GM18508 (cell line): ENCODE data around the gene CLIC3.
"Not testable (repeated sequence)": the region's sequence is repeated elsewhere in the genome, so short reads cannot be mapped to it uniquely, and the experiment has no call there.

Source experiments
- ATAC-seq: cut with Tn5 transposase; IDR thresholded peaks from one replicate; pipeline ENCODE4 v1.9.1; 2021; ENCODE audit warnings: moderate number of reproducible peaks; ENCODE audit not compliant: insufficient read depth, unreplicated experiment

The CLIC3 gene, protein sequence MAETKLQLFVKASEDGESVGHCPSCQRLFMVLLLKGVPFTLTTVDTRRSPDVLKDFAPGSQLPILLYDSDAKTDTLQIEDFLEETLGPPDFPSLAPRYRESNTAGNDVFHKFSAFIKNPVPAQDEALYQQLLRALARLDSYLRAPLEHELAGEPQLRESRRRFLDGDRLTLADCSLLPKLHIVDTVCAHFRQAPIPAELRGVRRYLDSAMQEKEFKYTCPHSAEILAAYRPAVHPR

DNA sequence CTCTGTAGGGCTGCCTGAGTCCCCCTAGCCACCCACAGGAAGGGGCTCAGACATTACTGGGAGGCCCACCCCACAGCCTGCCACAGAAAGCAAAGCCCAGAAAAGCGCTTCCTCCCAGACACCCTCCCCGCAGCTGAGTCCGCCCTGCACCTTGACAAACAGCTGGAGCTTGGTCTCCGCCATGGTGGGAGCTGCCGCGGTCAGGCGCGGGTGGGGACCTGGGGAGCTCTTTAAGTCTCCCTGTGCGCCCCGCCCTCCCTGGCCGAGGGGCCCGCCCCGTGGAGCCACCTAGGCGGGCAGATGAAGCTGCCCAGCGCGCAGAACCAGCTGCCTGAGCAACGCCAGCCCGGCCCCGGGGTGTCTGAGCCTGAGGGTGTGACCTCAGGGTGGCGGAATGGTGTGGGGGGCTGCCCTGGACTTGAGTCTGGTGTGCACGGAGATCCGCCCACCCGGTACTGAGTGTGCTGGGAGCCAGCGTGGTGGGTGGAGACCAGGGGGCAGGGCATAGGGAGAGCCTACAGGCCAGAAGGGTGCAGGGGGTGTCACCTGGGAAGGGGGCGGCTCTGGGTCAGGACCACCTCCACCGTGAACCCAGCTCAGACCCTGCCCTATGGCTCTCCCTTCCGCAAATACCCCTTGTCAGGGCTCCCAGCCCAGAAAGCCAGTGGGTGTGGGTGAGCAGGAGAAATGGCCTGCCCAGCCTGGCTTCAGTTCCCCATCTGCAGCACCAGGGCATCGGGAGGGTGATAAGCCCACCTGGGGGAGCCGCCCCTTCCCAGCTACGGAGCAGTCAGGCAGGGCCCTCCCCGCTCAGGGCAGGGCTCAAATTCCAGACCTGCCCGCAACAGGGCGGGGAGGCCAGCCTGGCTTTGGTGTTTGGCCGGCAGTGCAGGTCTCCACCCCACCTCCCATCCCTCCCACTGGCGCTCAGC, at the start of gene CLIC3:
Gene CLIC3 (minus strand): TSS at position 208 of the 932 bp plus-strand sequence. CDS start 25 bp downstream, at position 183.
- no peak for ATAC-seq

DNA sequence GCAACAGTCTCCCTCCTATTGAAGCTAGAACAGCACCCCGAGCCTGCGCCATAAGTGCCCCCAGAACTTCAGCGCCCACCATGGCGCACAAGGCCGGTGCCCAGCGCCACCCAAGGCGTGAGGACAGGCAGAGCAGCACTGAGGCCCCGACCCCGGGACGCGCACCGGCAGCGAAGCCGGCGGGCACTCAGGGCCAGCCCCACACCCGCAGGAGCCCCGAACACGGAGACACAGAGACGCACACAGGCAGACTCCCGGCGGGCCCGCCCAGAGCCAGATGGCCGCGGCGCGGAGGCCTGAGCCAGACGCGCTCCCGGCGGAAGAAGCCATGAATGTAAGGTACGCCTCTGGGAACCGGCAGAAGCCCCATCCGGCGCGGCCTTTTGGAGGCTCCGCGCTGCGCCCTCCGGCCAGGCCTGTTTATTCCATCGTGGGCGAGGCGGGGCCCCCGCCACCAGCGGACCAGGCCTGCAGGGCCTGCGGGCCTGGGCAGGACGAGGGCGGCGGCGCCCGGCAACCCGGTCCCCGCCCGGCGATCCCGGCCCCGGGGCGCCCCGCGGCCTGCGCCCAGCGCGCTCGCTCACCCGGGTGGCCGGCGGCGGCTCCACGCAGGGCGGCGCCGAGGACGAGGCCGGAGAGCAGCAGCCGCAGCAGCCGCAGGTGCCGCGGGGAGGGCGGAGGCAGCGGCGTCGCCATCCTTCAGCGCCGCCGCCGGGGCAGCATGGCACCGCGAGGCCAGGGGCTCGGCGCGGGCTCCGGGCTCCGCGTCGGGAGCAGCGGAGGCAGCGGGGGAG, 49.1 kb upstream of the CLIC3 start:
- no peak for ATAC-seq

DNA sequence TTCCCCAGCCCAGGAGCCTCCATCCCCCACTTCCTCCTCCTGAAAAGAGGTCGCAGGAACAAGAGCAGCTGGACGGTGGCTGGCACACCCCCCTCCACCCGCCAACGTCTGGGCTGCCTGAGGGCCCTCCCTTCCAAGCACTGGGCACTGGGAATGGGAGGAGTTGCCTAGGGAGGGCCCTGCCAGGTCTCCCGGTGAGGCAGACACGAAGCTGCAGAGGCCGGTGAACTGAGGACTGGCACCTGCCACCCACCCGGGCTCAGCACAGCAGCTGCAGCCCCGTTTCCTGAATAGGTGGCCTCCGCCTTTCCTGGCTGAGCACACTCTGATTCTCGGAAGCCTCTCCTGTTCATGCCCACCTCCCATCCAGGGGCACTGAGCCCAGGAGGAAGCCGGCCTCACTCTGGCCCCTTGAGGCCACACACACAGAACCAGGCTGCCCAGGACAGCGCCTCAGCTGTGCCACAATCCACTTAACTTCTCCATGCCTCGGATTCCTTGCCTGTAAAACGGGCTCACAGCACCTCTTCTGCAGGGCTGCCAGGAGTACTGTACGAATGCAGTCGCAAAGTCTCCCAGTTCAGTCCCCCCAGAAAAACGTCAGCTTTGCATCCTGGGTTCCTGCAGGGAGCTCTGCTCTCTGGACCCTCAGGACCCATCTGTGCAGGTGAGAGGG, 48.3 kb upstream of the CLIC3 start:
- no peak for ATAC-seq

DNA sequence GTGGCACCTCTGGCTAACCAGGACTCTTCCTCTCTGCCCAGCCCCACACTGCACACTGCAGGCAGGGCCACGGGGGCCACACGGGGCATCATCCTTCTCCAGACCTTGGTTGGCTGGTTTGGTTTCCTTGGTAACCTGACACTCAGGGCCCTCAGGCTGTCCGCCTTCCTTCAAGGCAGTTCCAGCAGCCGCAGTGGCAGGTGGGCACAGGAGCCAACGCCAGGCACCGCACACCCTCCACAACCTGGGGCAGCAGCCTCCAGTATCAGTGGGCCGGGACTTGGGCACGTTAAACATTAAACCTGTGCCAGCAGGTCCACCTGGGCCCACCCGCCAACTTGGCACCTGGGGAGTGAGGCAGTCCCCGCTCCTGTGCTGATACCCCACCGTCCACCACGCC, 47.7 kb upstream of the CLIC3 start:
- no peak for ATAC-seq

DNA sequence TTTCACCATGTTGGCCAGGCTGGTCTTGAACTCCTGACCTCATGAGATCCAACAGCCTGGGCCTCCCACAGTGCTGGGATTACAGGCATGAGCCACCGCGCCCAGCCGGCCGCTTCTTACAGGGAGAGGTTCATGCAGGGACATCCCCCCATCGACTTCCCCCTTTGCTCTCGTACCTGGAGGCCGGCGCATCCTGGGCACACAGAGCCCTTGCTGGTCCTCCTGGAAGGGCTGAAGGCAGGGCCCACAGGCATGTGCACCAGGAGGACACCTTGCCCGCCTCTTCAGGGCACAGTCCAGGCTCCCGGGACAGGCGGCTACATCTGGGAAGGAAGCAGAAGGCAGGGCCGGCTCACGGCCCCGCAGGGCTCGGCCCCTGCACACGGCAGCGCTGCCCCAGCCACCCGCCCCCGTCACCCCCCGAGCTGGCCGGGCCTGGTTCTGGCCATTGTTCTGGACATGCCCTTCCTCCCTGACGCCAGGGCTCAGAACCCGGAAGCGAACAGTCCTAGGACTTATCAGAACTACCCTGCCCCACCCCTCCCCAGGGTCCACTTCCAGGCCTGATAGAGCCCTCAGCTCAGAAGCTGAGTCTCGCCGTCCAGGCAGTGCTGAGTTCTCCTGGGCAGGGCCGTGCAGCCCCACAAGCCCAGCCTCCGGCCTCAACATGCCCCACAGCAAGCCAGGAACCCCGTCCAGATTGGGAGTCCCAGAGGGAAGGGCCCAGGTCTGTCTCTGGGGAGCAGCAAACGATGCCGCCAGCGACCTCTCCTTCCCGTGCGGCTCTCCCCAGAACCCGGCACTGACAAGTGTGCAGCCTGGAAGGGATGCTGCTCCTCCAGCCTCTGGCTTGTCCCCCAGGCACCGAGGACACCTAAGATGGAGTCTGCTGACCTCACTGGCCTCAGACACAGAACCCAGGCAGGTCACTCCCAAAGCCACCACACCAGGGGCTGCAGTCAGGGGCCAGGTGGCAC, 46.7 kb upstream of the CLIC3 start:
- ATAC-seq = no peak

DNA sequence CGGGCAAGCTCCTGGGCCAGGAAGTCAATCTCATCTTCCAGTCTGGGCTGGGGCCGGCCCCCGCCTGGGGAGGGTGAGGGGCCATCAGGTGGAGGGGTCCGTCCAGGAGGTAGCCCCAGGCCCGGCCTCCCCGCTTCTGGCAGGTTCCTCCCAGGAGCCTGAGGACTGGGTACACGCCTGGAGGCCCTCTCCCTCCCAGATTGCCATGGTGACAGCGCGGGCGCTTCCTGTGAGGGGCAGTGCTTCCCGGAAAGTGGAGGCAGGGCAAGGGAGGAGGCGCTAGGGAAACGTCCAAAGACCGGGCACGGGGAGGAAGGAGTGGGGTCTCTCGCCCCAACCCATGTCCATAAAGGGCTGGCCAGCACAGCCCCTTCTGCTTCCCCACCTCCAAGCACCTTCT, 44.8 kb upstream of the CLIC3 start:
- ATAC-seq = no peak

DNA sequence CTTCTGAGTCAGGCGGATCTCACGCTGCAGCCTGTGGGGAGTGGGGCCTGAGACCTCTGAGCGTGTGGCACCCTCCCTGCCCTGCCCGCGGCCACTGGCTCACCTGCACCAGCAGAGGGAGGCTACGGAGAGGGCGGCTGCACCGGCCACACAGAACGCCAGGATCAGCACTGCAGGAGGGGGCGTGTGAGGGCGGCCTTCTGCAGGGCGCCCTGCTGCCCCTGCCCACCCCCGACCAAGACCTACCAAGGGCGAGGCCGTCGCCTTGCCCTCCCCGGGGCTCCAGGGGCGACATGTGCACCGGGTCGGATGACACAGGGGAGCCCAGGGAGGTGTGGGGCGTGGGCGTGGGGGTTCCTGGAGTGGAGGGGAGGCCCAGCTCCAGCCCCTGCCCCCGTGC, 44.2 kb upstream of the CLIC3 start:
- no peak for ATAC-seq

DNA sequence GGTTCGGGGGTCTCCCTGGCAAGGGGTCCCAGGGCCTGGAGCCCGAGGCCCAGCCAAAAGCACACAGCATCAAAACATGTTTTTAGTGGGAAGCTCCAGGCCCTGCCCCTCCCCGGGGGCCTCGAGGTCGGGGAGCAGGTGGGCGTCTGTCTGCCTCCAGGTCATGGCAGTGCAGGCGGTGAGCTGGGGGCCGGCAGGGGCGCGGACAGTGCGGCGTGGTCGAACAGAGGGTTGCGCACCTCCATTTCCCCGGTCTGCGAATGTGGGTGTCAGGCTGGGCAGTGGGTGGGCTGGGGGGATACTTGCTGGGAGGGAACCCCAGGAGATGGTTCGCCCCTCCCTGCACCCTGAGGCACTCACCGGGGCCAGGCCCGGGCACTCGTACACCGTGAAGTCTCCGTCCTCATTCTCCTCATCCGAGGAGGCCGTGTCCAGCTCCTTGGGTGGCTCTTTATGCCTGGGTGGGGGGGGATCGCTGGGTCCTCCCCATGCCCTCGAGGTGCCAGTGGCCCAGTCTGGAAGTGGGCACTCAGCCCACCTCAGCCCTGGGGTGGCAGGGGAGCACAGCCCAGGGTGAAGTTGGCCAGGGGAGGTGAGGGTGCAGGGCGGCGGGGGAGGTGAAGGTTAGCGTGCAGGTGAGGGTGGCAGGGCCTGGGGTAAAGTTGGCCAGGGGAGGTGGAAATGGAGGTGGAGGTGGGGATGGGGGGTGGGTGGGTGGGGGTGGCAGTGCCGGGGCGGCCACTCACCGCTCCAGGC, 43.4 kb upstream of the CLIC3 start:
- no peak for ATAC-seq

DNA sequence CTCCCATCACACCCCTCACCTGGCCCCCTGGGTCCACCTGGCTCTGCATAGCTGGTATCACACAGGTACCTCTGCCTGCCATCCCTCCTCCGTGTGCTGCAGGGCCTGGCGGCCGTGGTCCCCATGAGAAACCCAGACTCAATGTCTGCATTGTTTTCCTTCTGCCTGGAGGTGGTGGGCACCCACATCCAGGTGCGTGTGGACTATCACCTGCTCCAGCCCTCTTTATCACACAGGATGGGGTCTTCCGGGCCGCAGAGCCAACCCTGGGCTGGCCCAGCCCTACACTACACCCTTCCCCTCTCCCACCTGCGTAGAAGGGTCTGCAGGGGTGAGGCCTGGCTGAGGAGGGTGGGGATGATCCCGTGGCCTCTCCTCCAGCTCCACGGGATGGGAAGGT, 42.5 kb upstream of the CLIC3 start:
- ATAC-seq = no peak

DNA sequence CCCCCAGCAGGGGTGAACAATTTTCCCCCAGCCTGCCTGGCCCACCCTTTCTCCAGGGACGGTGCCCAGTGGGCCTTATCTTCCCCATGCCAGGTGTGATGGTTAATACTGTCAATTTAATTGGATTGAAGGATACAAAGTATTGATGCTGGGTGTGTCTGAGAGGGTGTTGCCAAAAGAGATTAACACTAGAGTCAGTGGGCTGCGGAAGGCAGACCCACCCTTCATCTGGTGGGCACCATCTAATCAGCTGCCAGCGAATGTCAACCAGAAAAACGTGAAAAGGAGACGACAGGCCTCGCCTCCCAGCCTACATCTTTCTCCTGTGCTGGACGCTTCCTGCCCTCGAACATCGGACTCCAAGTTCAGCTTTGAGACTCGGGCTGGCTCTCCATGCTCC, 41.1 kb upstream of the CLIC3 start:
- no peak for ATAC-seq

DNA sequence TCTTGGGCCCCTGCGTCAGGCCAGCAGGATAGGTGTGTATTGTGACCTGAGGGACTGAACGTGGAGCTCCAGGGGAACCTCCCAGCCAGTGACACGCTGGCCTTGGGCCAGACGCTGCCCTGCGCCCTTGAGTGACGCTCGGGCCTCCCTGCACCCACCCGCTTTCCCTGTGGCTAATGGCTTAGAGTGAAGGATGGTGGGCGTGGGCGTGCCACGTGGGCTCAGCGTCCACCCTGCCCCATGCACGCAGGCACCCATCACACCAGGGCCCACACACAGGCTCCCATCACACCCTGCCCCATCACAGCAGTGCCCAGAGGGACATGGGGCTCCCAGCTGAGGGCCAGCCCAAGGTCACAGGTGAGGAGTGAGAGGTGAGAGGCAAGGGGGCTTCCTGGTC, 40.7 kb upstream of the CLIC3 start:
- ATAC-seq = no peak

DNA sequence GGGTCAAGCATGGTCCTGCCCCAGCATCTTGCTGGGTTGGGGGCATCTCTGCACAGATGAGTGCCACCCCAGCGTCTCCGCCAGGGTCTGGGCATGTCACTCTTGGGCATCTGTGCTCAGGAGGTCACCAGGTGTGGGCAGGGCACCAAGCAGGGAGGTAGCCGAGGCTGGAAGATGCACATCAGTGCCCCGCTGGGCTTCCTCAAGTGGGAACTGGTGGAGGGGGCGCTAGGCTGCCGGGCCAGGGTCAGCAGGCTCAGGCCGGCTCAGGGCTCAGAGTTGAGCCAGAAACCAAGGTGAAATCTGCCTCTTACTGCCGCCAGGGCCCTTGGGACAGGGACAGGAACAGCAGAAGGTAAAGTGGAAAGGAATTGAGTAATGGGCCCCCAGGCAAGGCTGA, 39.6 kb upstream of the CLIC3 start:
- no peak for ATAC-seq

DNA sequence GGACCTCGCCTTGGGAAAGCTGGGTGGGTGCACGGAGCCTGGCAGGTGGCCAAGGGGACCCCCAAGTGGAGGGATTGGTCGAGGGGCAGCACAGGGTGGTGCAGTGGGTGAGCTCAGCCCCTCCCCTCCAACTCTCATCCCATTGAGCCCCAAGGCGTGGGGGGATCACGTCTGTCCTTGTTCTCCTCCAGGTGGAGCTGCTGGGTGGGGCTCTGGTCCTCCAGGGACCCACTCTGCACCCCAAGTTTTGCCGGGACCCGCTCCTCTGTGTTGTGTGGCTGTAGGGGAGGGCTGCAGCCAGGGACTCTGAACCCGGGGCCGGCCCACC, 39.1 kb upstream of the CLIC3 start:
- no peak for ATAC-seq

DNA sequence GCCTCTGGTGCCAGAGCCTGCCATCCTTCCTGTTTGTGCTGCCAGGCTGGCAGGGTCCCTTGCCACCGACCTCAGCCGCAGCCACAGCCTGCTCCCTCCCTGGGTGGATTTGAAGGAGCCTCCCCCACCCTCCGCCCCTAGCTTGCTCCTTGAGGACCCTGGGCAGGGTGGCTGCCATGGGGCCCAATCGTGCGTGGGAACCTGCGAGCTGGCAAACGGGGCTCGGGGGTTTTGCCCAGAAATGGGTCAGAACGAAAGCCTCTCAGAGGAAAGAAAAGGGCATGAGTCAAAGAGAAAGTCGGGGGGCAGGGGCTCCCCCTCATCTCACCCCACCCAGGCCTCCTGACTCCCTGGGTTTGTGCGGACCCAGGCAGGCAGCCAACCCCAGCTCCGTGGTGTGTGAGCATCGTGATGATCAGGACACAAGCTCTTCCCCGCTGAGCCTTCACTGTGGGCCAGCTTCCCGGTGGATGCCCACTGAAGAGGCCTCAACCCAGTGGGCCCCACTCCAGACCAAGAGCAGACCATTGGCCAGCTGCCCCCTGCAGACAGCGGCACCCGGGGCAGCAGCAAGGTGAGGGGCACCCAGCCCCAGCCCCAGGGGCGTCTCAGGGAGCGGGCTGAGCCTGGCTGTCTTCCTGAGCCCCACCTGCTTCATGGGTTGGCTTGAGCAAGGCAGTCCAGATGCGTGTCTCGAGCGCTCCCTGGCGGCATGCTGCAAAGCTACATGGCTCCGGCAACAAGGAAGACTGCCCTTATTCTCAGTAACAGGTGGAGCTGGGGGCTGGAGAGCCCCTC, 38.5 kb upstream of the CLIC3 start:
- ATAC-seq = no peak

DNA sequence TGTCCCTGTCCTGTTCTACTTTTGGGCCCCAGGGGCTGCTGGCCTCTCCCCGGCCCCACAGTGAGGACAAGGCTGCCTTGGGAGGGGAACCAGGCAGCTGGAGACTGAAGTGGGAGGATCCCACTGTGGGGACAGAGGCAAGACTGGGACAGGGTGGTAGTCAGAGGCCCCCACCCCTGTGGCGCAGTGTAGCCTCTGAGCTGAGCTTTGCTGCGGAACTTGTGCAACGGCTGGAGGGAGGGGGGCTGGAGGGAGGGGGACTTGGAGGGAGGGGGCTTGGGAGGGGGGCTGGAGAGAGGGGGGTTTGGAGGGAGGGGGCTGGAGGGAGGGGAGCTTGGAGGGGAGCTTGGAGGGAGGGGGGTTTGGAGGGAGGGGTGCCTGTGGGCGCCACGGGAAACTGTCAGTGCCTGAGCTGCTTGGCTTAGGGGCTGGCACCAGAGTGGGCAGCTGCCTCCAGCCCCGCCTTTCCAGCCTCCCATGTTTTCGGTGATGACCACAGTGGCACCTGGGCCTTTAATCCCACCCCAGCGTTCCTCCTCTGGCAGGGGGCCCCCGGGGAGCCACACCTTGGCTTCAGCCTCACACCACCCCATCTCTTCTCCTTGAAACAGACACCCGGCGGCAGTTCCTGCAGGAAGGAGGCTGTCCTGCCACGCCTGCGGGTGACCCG, 37.8 kb upstream of the CLIC3 start:
- ATAC-seq = no peak

DNA sequence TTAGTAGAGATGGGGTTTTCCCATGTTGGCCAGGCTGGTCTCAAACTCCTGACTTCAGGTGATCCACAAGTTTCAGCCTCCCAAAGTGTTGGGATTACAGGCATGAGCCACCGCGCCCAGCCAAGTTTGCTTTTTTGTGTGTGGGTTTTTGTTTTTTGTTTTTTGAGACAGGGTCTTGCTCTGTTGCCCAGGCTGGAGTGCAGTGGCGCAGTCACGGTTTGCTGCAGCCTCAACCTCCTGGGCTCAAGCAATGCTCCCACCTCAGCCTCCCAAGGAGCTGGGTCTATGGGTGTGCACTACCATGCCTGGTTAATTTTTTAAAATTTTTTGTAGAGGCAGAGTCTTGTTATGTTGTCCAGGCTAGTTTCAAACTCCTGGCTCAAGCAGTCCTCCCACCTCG, 37.1 kb upstream of the CLIC3 start:
- not testable (repeated sequence) for ATAC-seq

DNA sequence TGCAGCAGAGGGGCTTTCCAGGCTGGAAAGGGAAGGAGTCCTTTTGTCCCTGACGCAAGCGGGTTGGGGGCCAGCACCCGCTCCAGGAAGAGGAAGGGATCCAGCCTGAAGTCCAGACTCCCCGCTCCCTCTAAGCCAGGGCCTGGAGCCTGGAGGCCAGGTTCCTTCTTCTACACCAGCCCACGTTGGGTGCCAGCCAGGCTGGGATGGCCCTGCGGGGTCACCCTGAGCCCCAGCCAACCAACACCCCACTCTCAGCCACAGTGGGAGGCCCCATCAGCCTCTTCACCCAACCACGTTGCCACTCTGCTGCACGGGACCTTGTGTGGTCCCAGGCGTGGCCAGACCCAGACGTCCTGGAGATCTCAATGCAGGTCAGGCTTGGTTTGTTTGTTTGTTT, 36.5 kb upstream of the CLIC3 start:
- ATAC-seq = no peak
